Astrocyte of the hippocampus (primary cell): Measurements from ENCODE around the gene CLP1.

Experiments
- DNase-seq: peaks from one replicate; pipeline ENCODE4 v3.0.0; 2011; ENCODE audit warnings: low read depth, low spot score

Gene CLP1

DNA sequence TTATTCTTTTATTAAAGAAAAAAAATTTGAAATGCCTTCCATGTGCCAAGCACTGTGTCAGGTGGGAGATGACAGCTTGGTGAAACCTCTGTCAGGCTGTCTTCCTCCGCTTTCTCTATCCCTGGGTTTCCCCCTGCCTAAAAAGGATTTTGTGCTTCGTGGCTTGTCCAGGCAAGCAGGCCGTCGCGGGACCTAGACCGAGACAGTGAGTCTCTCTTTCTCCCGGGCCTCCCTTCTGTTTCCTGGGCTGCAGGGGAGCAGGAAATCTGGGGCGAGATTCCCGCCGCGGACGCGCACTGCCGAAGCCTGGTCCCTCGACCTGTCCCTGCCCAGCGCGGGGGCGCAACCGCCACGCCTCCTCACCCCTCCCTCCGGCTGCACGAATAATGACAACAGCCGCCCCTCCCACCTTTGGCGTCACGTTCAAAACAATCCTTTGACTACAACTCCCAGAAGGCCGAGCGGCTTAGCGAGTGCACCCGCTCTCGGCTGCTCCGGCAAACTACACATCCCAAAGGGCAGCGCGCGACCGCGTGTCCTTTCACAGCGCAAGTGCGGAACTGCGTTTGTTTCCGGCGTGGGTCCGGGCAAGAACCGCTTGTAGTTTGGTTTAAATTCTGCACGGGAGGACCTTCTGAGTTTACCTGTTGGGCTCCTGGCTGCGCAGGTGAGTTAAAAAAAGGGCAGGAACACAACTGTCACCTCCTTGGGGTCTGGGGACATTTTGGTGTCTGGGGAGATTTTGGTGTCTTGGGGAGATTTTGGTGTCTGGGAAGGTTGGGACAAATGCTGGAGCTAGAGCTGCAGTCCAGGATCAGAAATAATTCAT, at the start of gene CLP1:
TSS of gene CLP1 (plus strand) at position 569 of the 829 bp plus-strand sequence. CDS start 1,715 bp downstream, outside the sequence.
- peak; percentile 100 for DNase-seq

GRCh38 chr11:57610170-57610569, 47.4 kb upstream of the CLP1 start:
- DNase-seq, result no peak

DNA sequence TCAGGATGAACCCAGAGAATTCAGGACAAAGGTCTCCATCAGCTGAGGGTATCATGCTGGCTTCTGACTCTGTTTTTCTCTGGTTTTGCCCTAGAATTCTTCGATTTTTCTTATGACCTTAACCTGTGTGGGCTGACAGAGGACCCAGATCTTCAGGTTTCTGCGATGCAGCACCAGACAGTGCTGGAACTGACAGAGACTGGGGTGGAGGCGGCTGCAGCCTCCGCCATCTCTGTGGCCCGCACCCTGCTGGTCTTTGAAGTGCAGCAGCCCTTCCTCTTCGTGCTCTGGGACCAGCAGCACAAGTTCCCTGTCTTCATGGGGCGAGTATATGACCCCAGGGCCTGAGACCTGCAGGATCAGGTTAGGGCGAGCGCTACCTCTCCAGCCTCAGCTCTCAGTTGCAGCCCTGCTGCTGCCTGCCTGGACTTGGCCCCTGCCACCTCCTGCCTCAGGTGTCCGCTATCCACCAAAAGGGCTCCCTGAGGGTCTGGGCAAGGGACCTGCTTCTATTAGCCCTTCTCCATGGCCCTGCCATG, 43.3 kb upstream of the CLP1 start:
- DNase-seq, result no peak

DNA sequence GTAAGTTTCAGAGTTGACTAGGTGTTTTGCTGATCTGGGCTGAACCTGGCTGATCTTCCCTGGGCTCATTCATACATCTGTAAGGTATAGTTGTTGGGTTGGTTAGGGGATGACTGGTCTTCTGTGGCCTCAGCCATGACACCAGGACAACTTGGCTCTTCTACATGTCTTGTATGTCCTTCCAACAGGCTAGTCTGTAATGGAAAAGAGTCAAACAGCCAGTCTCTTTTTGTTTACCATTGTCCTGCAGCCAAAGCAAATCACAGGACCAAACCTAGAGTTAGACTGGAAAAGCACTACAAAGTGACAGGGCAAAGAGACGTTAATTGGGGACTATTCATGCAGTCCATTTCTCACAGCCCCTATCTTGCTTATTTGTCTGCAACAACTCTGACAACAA, 42.3 kb upstream of the CLP1 start:
- DNase-seq, result no peak

- no peak for DNase-seq
Observed at GRCh38 chr11:57616595-57616994, 41.0 kb upstream of the CLP1 start.

GRCh38 chr11:57618438-57618837, 39.1 kb upstream of the CLP1 start:
- no peak for DNase-seq

DNA sequence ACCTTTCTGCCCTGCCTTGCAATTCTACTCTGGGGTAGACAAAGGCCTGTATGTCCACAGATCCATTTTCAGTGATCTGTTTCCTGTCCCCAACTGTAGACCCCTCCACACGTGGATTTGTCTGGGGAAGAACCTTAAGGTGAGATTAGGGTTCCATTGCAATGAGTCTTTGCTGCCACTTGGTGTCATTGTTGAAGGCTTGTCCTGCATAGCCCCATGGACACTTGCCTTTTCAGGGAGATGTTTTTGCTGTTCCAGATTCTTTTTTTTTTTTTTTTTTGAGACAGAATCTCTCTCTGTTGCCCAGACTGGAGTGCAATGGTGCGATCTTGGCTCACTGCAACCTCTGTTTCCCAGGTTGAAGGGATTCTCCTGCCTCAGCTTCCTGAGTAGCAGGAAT, 38.2 kb upstream of the CLP1 start:
- DNase-seq, result no peak

DNA sequence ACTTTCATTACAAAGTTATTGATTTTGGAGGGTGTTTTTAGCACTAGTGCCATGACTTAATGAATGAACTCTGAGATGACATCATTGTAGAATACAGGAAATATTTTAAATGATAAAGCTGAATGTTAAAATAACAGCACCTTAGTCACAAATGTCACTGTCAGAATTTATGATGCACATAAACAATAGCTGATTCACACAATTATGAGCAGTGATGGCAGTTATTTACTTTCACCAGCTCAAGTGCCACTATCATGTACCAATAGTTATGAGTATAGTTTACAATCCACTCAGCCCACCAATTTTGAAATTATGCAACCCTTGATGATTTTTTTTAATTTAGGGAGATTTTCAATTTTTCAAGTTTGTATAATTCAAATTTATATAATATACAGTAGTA, 37.1 kb upstream of the CLP1 start:
- no peak for DNase-seq

- no peak for DNase-seq
Observed at GRCh38 chr11:57622263-57622662, 35.3 kb upstream of the CLP1 start.

DNA sequence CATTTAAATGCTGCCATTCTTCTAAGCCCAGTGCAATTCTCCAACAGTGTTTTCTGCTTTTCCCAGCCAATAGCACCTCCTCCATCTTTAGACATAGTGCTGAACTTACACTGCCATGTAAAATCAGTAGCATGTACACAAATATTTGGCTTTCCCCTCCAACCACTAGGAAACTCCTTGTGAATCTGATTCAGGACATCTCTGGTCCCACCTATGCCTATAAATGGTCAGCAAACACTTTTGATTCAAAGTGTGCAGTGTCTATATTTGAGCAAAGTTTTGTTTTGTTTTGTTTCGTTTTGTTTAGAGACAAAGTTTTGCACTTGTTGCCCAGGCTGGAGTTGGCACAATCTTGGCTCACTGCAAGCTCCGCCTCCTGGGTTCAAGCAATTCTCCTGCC, 32.7 kb upstream of the CLP1 start:
- no peak for DNase-seq

DNA sequence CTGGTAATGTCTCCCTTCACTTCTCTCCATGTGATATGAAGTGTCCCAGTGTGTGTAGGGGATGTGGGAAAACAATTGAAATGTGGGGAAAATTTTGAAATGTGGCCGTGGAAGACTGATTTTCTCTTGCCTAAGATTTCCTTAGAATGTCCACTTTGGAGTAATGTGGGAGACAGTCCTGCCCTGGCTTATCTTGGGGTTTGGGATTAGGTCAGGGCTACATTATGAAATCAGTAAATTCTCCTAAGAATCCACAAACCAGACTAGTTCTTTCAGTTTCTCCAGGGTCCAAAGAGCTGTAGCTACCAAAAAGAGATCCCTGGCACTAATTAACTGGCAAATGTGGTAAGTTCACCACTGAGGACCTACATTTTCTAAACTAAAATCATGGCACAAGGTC, 30.7 kb upstream of the CLP1 start:
- DNase-seq, result no peak

- no peak for DNase-seq
Observed at GRCh38 chr11:57630171-57630570, 27.4 kb upstream of the CLP1 start.

DNA sequence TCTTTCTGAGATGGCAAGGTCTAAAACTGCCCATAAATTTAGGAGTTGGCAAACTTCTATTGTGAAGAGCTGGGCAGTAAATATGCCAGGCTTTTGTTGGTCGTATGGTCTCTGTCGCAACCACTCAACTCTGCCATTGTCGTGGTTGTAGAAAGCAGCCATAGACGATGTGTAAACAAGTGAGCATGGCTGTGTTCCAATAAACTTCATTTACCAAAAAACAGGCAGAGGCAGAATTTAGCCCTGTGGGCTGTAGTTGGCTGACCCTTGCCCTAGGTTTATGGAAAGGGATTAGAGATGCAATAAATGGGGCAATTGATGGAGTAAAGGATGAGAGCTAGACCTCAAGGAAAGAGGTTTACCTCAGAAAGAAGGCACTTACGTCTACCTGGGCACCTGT, 25.4 kb upstream of the CLP1 start:
- DNase-seq, result no peak

DNA sequence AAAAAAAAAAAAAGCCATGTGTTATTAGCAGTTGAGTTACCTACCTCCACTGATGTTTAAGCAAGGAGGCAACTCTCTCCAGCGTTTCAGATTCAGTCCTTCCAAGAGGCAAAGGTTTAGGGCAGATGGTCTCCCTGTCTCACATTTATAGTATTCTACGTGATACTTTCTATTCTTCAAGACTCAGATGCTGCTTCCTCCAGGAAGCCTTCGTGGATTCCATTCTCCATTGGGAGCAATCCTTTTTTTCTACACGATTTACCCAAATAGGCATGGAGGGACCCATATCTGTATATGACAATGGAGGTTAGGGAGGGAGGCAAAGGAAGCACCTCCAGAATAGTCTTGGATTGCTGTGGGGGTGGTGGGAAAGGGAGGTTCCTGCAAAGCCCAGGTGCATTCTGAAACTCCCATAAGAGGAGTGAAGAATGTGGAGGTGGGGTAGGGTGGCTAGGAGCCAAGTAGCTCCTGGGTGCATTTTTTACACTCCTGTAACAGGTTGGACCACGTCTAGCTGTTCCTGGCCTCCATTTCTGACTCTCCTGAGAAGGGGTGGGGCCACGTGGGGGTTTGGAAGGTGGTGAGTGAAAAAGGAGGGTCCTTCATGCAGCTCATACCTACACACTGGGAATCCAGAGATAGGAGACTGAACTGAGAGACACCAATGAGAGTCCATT, 24.0 kb upstream of the CLP1 start:
- DNase-seq, result no peak

GRCh38 chr11:57634311-57634710, 23.3 kb upstream of the CLP1 start:
- no peak for DNase-seq

DNA sequence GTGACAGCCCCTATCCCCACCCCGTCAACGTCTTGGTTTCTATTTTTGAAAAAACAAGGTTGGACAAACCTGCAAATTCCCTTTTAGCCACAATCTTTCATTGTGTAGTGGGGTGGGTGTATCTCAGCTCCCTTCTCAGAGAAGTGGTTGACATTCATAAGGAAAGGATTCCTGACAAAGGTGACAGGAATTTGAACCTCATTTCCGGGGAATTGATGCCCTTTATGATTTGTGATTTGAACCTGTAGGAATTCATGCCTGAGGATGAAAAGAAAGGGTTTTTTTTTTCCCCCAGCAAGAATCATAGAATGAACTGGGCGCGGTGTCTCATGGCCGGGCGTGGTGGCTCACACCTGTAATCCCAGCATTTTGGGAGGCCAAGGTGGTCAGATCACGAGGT, 22.3 kb upstream of the CLP1 start:
- DNase-seq, result no peak

DNA sequence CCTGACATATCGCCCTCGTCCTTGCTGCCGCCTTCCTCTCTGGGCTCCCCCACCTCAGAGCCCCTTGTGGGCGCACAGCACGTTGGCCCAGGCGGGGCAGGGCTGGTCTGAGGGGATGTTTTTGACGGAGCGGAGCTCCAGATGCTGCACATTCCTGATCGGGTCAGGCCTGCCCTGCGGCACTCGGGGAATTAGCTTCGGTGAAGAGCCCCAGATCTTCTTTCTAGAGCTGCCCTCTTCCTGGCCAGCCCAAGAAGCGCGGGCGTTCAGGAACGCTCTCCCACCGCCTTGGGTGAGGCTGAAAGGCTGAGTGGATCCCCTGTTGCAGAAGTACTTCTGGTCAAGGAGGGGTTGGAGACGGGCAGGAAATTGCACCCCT, 19.9 kb upstream of the CLP1 start:
- no peak for DNase-seq

GRCh38 chr11:57638005-57638781, 19.4 kb upstream of the CLP1 start:
- peak; percentile 93 for DNase-seq

DNA sequence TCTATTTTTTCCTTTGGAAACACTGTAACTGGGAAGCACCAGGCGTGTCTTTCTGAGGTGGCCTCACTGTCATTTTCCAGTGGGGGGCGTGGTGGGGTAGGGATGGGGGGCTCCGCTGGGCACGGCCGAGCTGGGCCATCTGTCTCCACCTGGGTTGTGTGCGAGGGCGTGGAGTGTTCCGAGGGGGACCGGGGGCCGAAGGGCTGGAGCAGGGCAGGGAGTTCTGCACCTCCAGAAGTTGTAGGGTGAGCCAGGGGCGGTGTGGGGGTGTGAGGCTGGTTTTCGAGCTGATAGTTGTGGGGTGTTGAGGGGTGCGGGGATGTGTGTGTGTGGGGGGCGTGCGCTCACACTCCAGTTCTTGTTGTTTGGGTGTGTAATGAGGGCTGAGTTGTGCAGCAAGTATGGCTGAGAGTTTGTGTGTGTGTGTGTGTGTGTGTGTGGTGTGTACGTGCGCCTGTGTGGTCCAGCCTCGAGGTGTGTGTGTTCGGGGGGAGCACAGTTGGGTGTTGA, 18.7 kb upstream of the CLP1 start:
- no peak for DNase-seq

GRCh38 chr11:57639321-57640067, 18.1 kb upstream of the CLP1 start:
- peak; percentile 79 for DNase-seq

DNA sequence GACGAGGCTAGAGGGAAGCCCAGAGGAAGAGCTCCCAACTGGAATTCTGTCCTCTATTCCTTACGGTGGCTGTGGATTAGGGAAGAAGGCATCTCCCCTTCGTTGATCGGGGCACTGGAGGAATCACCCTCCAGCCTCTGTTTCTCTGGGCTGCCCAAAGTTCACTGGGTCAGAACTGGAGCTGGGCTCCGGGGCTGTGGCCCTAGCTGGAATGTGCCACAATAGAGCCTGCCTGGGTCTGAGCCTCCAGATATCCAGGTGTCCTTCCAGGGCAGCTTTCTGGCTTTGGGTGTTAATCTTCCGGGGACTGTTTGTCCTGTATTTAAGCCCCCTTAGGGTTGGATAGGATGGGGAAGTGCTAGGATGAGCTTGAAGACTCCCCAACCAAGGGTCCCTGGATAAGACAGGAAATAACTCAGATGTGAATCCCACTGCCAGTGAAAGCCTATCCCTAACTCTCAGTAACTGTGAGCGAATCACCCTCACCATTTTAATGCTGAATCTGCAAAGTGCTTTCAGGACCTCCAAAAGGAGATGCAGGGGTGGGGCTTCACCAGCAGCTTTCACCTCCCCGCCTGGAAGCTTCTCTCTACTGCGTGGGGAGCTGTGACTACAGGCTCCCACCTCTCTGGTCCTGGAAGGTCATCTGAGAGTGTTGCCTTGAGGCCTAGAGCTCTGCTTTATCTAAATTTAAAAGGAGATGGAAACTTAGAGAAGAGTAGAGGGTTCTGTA, 17.3 kb upstream of the CLP1 start:
- no peak for DNase-seq
